Measurements from ENCODE around the gene MME. TPM values are rescaled to one million over a fixed set of nuclear protein-coding genes. Genes with fewer than 3 reads are reported as not detected.

Gene MME
- polyA plus RNA-seq, 3 donors: 0.27 to 1.0 (median 0.73) TPM

- no peak for TF ChIP-seq CTCF (IDR thresholded peaks at IDR 0.05)
- Mint-ChIP-seq H3K27ac (no peak overlapping the region), H3K4me1 (peaks cover 7% of the 10 kb centered on the region), H3K9me3 (peaks cover 16 to 25% (median 20%) of the 10 kb centered on the region in 7 donors), H3K4me3 (no peak overlapping the region), H3K27me3 (ENCODE audit: low read depth in 3 of 3) (no peaks in the 10 kb centered on the region), H3K36me3 (no peaks in the 10 kb centered on the region)
- Histone ChIP-seq H3K79me2 (ENCODE audit: insufficient read depth, low read length) (no peaks in the 10 kb centered on the region), H3K9ac (ENCODE audit: insufficient read depth, low read length, poor library complexity, severe bottlenecking) (no peak overlapping the region), H3K4me2 (replicated peaks; ENCODE audit: extremely low read depth, low read length, poor library complexity, severe bottlenecking) (no peak overlapping the region), H3K9me3 (replicated peaks in 1 of 2; ENCODE audit: control insufficient read depth in 1 of 2, insufficient read depth in 1 of 2, low read length in 2 of 2) (peaks cover 8 to 9% of the 10 kb centered on the region in 2 donors), H3K27ac (ENCODE audit: low read depth in 1 of 2, low read length in 2 of 2) (no peak overlapping the region), H3K4me1 (ENCODE audit: control insufficient read depth in 1 of 2, insufficient read depth in 2 of 2, low read length in 2 of 2) (no peaks in the 10 kb centered on the region), H4K20me1 (ENCODE audit: insufficient read depth, low read length) (no peaks in the 10 kb centered on the region), H3K4me3 (replicated peaks in 1 of 3; ENCODE audit: low read depth in 2 of 3, low read length in 3 of 3) (no peak overlapping the region), H3K27me3 (ENCODE audit: control insufficient read depth in 2 of 2, insufficient read depth in 2 of 2, low read length in 2 of 2) (no peaks in the 10 kb centered on the region), H3K36me3 (replicated peaks in 1 of 2; ENCODE audit: control insufficient read depth in 1 of 2, insufficient read depth in 2 of 2, low read length in 2 of 2) (no peaks in the 10 kb centered on the region), H2AFZ (ENCODE audit: insufficient read depth, low read depth, low read length, poor library complexity, severe bottlenecking) (no peak overlapping the region)
- DNase-seq: no peak
- intact Hi-C loops (cut with micrococcal nuclease): no loop called here
- WGBS (ENCODE audit: insufficient coverage): 86% methylated on average over 1 of the region's 2 CpGs
These were observed 27.6 kb upstream of the MME start for GRCh38 chr3:155052470-155052869.

- peaks cover under 1% of the 10 kb centered on the region for H3K4me1 Mint-ChIP-seq
- H3K9me3 ChIP-seq (replicated peaks in 1 of 2; ENCODE audit: control insufficient read depth in 1 of 2, insufficient read depth in 1 of 2, low read length in 2 of 2): peaks cover 8 to 9% of the 10 kb centered on the region in 2 donors
- no peak overlapping the region for H3K27ac Mint-ChIP-seq
- DNase-seq: no peak
- no peaks in the 10 kb centered on the region for H3K79me2 ChIP-seq (ENCODE audit: insufficient read depth, low read length)
- intact Hi-C loops (cut with micrococcal nuclease): no loop called here
- peaks cover 16 to 29% (median 20%) of the 10 kb centered on the region in 7 donors for H3K9me3 Mint-ChIP-seq
- no peaks in the 10 kb centered on the region for H3K27me3 ChIP-seq (ENCODE audit: control insufficient read depth in 2 of 2, insufficient read depth in 2 of 2, low read length in 2 of 2)
- no CpG with 5 or more reads among the region's 1 CpG for WGBS (ENCODE audit: insufficient coverage)
- no peak overlapping the region for H3K4me3 Mint-ChIP-seq
- no peak overlapping the region for H2AFZ ChIP-seq (ENCODE audit: insufficient read depth, low read depth, low read length, poor library complexity, severe bottlenecking)
- H3K27me3 Mint-ChIP-seq (ENCODE audit: low read depth in 3 of 3): no peaks in the 10 kb centered on the region
- TF ChIP-seq CTCF (IDR thresholded peaks at IDR 0.05): no peak
- H3K4me3 ChIP-seq (replicated peaks in 1 of 3; ENCODE audit: low read depth in 2 of 3, low read length in 3 of 3): no peak overlapping the region
- no peaks in the 10 kb centered on the region for H4K20me1 ChIP-seq (ENCODE audit: insufficient read depth, low read length)
- no peaks in the 10 kb centered on the region for H3K36me3 Mint-ChIP-seq
- H3K36me3 ChIP-seq (replicated peaks in 1 of 2; ENCODE audit: control insufficient read depth in 1 of 2, insufficient read depth in 2 of 2, low read length in 2 of 2): no peaks in the 10 kb centered on the region
- no peak overlapping the region for H3K27ac ChIP-seq (ENCODE audit: low read depth in 1 of 2, low read length in 2 of 2)
- H3K4me2 ChIP-seq (replicated peaks; ENCODE audit: extremely low read depth, low read length, poor library complexity, severe bottlenecking): no peak overlapping the region
- H3K9ac ChIP-seq (ENCODE audit: insufficient read depth, low read length, poor library complexity, severe bottlenecking): no peak overlapping the region
- no peaks in the 10 kb centered on the region for H3K4me1 ChIP-seq (ENCODE audit: control insufficient read depth in 1 of 2, insufficient read depth in 2 of 2, low read length in 2 of 2)
These were observed 26.4 kb upstream of the MME start for GRCh38 chr3:155053756-155054155.

All from CD14-positive monocyte (primary cell).